Nephron progenitor cell (in vitro differentiated cells): Measurements from ENCODE around the gene CDH4.

Experiments
- DNase-seq: peaks from one replicate; pipeline ENCODE4 v3.0.0; 2021
- H3K27ac Mint-ChIP-seq: 2 replicates; pipeline ENCODE4 v1.8.0; 2021; ENCODE audit warnings: mild to moderate bottlenecking, moderate library complexity, mixed read lengths
- H3K27me3 Mint-ChIP-seq: 2 replicates; pipeline ENCODE4 v1.8.0; 2021; ENCODE audit warnings: mild to moderate bottlenecking, low read depth, mixed read lengths; ENCODE audit not compliant: poor library complexity
- H3K36me3 Mint-ChIP-seq: 2 replicates; pipeline ENCODE4 v1.8.0; 2021; ENCODE audit warnings: low read depth, mixed read lengths
- H3K4me1 Mint-ChIP-seq: 2 replicates; pipeline ENCODE4 v1.8.0; 2021; ENCODE audit warnings: mixed read lengths
- H3K4me3 Mint-ChIP-seq: 2 replicates; pipeline ENCODE4 v1.8.0; 2021; ENCODE audit warnings: mild to moderate bottlenecking, moderate library complexity, mixed read lengths
- H3K9me3 Mint-ChIP-seq: 2 replicates; pipeline ENCODE4 v1.8.0; 2021; ENCODE audit warnings: mild to moderate bottlenecking, moderate library complexity, mixed read lengths
- CTCF ChIP-seq: fragments of 200-600 bp; sonication (generic); IDR thresholded peaks from 2 replicates; pipeline ENCODE4 v1.5.0; 2021; ENCODE audit warnings: antibody characterized with exemption

Gene CDH4

GRCh38 chr20:61246269-61246668 is 5.8 kb upstream of the CDH4 start:
- TF ChIP-seq CTCF: no peak
- Mint-ChIP-seq H3K36me3 (no peaks in the 10 kb centered on the region), H3K4me3 (no peak overlapping the region), H3K27ac (no peak overlapping the region), H3K4me1 (no peaks in the 10 kb centered on the region), H3K9me3 (peaks cover 18% of the 10 kb centered on the region), H3K27me3 (peaks cover 71% of the 10 kb centered on the region)
- no peak for DNase-seq

- H3K27ac Mint-ChIP-seq: no peak overlapping the region
- H3K9me3 Mint-ChIP-seq: no peaks in the 10 kb centered on the region
- no peaks in the 10 kb centered on the region for H3K36me3 Mint-ChIP-seq
- no peak for TF ChIP-seq CTCF
- no peak for DNase-seq
- H3K27me3 Mint-ChIP-seq: peaks cover 75% of the 10 kb centered on the region
- H3K4me3 Mint-ChIP-seq: no peak overlapping the region
- H3K4me1 Mint-ChIP-seq: peaks cover 7% of the 10 kb centered on the region
These were observed 2.4 kb upstream of the CDH4 start for GRCh38 chr20:61249626-61250025.

GRCh38 chr20:61252601-61253263 is 671 bp downstream of the CDH4 start:
- H3K4me3 Mint-ChIP-seq: no peak overlapping the region
- peaks cover 54% of the 10 kb centered on the region for H3K27me3 Mint-ChIP-seq
- peaks cover 4% of the 10 kb centered on the region for H3K36me3 Mint-ChIP-seq
- H3K4me1 Mint-ChIP-seq: peaks cover 16% of the 10 kb centered on the region
- DNase-seq: peak; percentile 41
- no peak for TF ChIP-seq CTCF
- no peaks in the 10 kb centered on the region for H3K9me3 Mint-ChIP-seq
- H3K27ac Mint-ChIP-seq: no peak overlapping the region

DNA sequence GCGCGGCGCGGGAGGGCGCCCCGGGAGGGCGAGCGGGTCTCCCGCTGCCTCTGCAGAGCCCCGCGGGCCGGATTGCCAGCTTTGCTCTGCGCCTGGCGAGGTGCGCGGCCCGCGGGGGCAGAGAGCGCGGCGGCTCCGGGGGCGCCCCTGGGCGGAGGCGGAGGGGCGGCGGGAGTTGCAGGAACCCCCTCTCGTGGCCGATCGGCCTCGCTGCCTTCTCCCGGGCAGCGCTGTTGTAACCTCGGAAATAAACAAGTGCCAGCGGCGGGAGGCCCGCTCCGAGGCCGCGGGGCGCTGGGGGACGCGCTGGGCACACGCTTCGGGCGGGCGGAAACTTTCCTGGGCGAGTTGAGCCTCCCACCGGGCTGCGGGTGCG is 1.2 kb downstream of the CDH4 start:
- peaks cover under 1% of the 10 kb centered on the region for H3K9me3 Mint-ChIP-seq
- peaks cover 49% of the 10 kb centered on the region for H3K27me3 Mint-ChIP-seq

DNA sequence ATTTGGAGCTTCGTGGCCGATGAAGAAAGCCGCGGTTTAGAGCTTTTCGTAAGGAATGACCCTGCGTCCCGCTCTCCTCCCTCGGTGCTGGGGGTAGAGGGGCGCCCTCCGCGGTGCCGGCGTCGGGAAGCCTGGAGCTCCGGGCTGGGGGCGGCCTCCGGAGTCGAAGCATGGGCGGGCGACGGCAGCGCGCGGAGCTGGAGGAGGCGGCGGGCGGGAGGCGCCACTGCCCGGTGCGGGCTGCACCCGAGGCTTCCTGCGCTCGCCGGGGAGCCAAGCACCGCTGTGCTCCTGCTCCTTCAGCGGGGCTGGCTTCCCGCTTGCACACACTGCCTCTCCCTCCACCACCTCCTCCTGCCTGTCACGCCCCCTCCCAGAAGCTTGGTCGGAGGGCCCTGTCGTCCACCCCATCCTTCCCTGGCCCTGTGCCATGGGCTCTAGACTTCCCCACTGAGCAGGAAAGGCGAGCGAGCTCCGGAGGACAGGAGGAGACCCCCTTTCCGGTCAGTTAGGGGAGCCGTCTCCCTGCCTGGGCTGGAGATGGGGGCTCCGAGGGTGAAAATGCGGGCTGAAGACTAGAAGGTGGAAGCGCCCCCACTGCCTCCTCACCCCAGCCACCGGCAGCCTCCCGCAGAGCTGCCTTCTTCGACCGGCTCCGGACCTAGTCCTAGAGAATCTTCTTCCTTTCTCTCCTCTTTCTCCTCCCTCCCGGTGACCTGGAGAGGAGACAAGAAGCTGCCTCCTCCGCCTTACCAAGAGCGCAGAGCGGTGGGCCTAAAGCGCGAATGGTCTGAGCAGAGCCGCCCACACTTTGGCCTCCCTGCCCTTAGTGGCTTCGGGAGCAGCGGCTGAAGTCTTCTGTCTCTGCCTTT is 1.8 kb downstream of the CDH4 start:
- H3K27ac Mint-ChIP-seq: peak overlapping the region; percentile 37
- peaks cover 5% of the 10 kb centered on the region for H3K9me3 Mint-ChIP-seq
- H3K4me1 Mint-ChIP-seq: peaks cover 16% of the 10 kb centered on the region
- peaks cover 8% of the 10 kb centered on the region for H3K36me3 Mint-ChIP-seq
- peak; percentile 60 for DNase-seq
- H3K27me3 Mint-ChIP-seq: peaks cover 43% of the 10 kb centered on the region
- TF ChIP-seq CTCF: no peak
- H3K4me3 Mint-ChIP-seq: peak overlapping the region; percentile 83

More for the DNA sequence above, 1.2 kb downstream of the CDH4 start:
- DNase-seq: peak; percentile 68
- peaks cover 16% of the 10 kb centered on the region for H3K4me1 Mint-ChIP-seq
- no peak for TF ChIP-seq CTCF
- peak overlapping the region; percentile 62 for H3K4me3 Mint-ChIP-seq
- no peak overlapping the region for H3K27ac Mint-ChIP-seq
- peaks cover 5% of the 10 kb centered on the region for H3K36me3 Mint-ChIP-seq
